IMR-90 (cell line): Measurements from ENCODE around the gene TFCP2. TPM values are rescaled to one million over a fixed set of nuclear protein-coding genes. Genes with fewer than 3 reads are reported as not detected.

Source experiments
- ATAC-seq: fragments of 200-7000 bp; cut with Tn5 transposase; 2 replicates; pipeline ENCODE4 v1.9.1; 2020; ENCODE audit warnings: low read depth, mild to moderate bottlenecking, moderate library complexity
- BruUV-seq: library from RNA; stranded (reverse); fragments of 400-500 nt; replicated peaks from 2 replicates; lab custom pipeline; 2021; lab: Mats Ljungman, UMichigan
- CTCF ChIA-PET: fragments of 300-600 bp; formaldehyde crosslinking; extraction: SDS; loops from one replicate; lab custom pipeline; 2021; ENCODE audit warnings: antibody characterized with exemption; lab: Yijun Ruan, JAX
- POLR2A ChIA-PET: fragments of 300-600 bp; sonication (Branson Sonifier 250); formaldehyde crosslinking; loops from one replicate; lab custom pipeline; 2022; ENCODE audit warnings: antibody characterized with exemption; ENCODE audit not compliant: unreplicated experiment; lab: Charles Lee
- DNase-seq: peaks from one replicate; pipeline ENCODE4 v3.0.0; 2013
- H2AFZ ChIP-seq: replicated peaks from 2 replicates; pipeline ENCODE3; 2013; ENCODE audit warnings: low read length, mild to moderate bottlenecking; ENCODE audit not compliant: poor library complexity
- H2AK5ac ChIP-seq: 2 replicates; pipeline ENCODE4 v1.6.1; 2013; ENCODE audit warnings: low read depth, low read length, inconsistent platforms
- H2AK9ac ChIP-seq: replicated peaks from 2 replicates; pipeline ENCODE3; 2013; ENCODE audit warnings: mild to moderate bottlenecking, low read depth, low read length, moderate library complexity; ENCODE audit not compliant: poor library complexity
- H2BK120ac ChIP-seq: 2 replicates; pipeline ENCODE4 v1.6.1; 2013; ENCODE audit warnings: low read depth, low read length, inconsistent platforms
- H2BK15ac ChIP-seq: 3 replicates; pipeline ENCODE4 v1.6.1; 2013; ENCODE audit warnings: low read depth, low read length, inconsistent platforms
- H2BK20ac ChIP-seq: 2 replicates; pipeline ENCODE4 v1.6.1; 2013; ENCODE audit warnings: low read depth, mild to moderate bottlenecking, inconsistent platforms, low read length, moderate library complexity
- H2BK5ac ChIP-seq: 2 replicates; pipeline ENCODE4 v1.6.1; 2013; ENCODE audit warnings: mild to moderate bottlenecking, low read depth, low read length, inconsistent platforms; ENCODE audit not compliant: poor library complexity, severe bottlenecking
- H3K14ac ChIP-seq: replicated peaks from 2 replicates; pipeline ENCODE4 v1.6.1; 2013; ENCODE audit warnings: low read depth, low read length, inconsistent platforms
- H3K18ac ChIP-seq: 2 replicates; pipeline ENCODE4 v1.6.1; 2013; ENCODE audit warnings: low read depth, low read length, control low read depth
- H3K23ac ChIP-seq: 2 replicates; pipeline ENCODE4 v1.6.1; 2013; ENCODE audit warnings: low read depth, low read length, inconsistent platforms
- H3K27ac ChIP-seq: 2 replicates; pipeline ENCODE4 v1.5.1; 2013; ENCODE audit warnings: mild to moderate bottlenecking, control low read depth, low read length; ENCODE audit not compliant: insufficient read depth
- H3K27me3 ChIP-seq: 2 replicates; pipeline ENCODE4 v1.6.1; 2013; ENCODE audit warnings: low read length; ENCODE audit not compliant: control insufficient read depth, insufficient read depth
- H3K36me3 ChIP-seq: 2 replicates; pipeline ENCODE4 v1.6.1; 2013; ENCODE audit warnings: low read length, mixed read lengths; ENCODE audit not compliant: control insufficient read depth, insufficient read depth
- H3K4ac ChIP-seq: 2 replicates; pipeline ENCODE4 v1.6.1; 2013; ENCODE audit warnings: low read depth, low read length, inconsistent platforms
- H3K4me1 ChIP-seq: 2 replicates; pipeline ENCODE4 v1.6.1; 2013; ENCODE audit warnings: low read length, mixed read lengths; ENCODE audit not compliant: control insufficient read depth, insufficient read depth
- H3K4me2 ChIP-seq: 2 replicates; pipeline ENCODE4 v1.6.1; 2013; ENCODE audit warnings: low read depth, mild to moderate bottlenecking, control low read depth, low read length, moderate library complexity
- H3K4me3 ChIP-seq: 2 replicates; pipeline ENCODE4 v1.5.1; 2013; ENCODE audit warnings: low read depth, mild to moderate bottlenecking, control low read depth, low read length, moderate library complexity; ENCODE audit not compliant: insufficient read depth
- H3K56ac ChIP-seq: 2 replicates; pipeline ENCODE4 v1.6.1; 2013; ENCODE audit warnings: low read length, inconsistent platforms; ENCODE audit not compliant: insufficient read depth; ENCODE audit errors: extremely low read depth
- H3K79me1 ChIP-seq, 2 experiments: 2 replicates each; pipeline ENCODE4 v1.6.1; 2013; ENCODE audit warnings: low read length in 2 of 2, inconsistent platforms in 1 of 2, low read depth in 1 of 2
- H3K9ac ChIP-seq: 2 replicates; pipeline ENCODE4 v1.6.1; 2013; ENCODE audit warnings: low read depth, low read length, control low read depth
- H3K9me1 ChIP-seq: 2 replicates; pipeline ENCODE4 v1.6.1; 2013; ENCODE audit warnings: low read length, inconsistent platforms; ENCODE audit not compliant: insufficient read depth
- H3K9me3 ChIP-seq: 2 replicates; pipeline ENCODE4 v1.6.1; 2013; ENCODE audit warnings: low read length; ENCODE audit not compliant: control insufficient read depth, insufficient read depth
- H4K20me1 ChIP-seq: 2 replicates; pipeline ENCODE4 v1.6.1; 2013; ENCODE audit warnings: low read length, inconsistent platforms; ENCODE audit not compliant: insufficient read depth
- H4K5ac ChIP-seq: 2 replicates; pipeline ENCODE4 v1.6.1; 2013; ENCODE audit warnings: mild to moderate bottlenecking, low read depth, low read length, control low read depth
- H4K8ac ChIP-seq, 2 experiments: 2 replicates each; pipeline ENCODE4 v1.6.1; 2013; ENCODE audit warnings: low read depth in 2 of 2, low read length in 2 of 2, control low read depth in 1 of 2, inconsistent platforms in 1 of 2
- H4K91ac ChIP-seq: 2 replicates; pipeline ENCODE4 v1.6.1; 2013; ENCODE audit warnings: low read depth, low read length, inconsistent platforms; ENCODE audit not compliant: insufficient read depth
- BHLHE40 ChIP-seq: fragments of 150-350 bp; IDR thresholded peaks from 2 replicates; pipeline ENCODE4 v1.6.1; 2016; ENCODE audit warnings: mild to moderate bottlenecking, low read depth, low read length
- CEBPB ChIP-seq: IDR thresholded peaks from 2 replicates; pipeline ENCODE4 v1.6.1; 2012; ENCODE audit warnings: low read depth, low read length, improper control_type of control experiment
- CHD1 ChIP-seq: IDR thresholded peaks from 2 replicates; pipeline ENCODE4 v1.6.1; 2012; ENCODE audit warnings: low read depth, low read length, improper control_type of control experiment
- CTCF ChIP-seq: conservative IDR thresholded peaks from 2 replicates; pipeline ENCODE4 v1.5.1; 2012; ENCODE audit warnings: mild to moderate bottlenecking, low read depth, low read length, improper control_type of control experiment
- ELK1 ChIP-seq: fragments of 150-350 bp; IDR thresholded peaks from 2 replicates; pipeline ENCODE4 v1.6.1; 2016; ENCODE audit warnings: low read depth, mild to moderate bottlenecking, low read length, moderate library complexity, borderline replicate concordance
- FOS ChIP-seq: fragments of 150-350 bp; IDR thresholded peaks from 2 replicates; pipeline ENCODE4 v1.6.1; 2016; ENCODE audit warnings: low read depth, low read length
- MAFK ChIP-seq: IDR thresholded peaks from 2 replicates; pipeline ENCODE4 v1.6.1; 2012; ENCODE audit warnings: low read depth, low read length, improper control_type of control experiment
- MAZ ChIP-seq: IDR thresholded peaks from 2 replicates; pipeline ENCODE4 v1.6.1; 2012; ENCODE audit warnings: low read depth, mild to moderate bottlenecking, low read length, improper control_type of control experiment, moderate library complexity, borderline replicate concordance
- NFE2L2 ChIP-seq: fragments of 150-350 bp; IDR thresholded peaks from 2 replicates; pipeline ENCODE4 v1.6.1; 2016; ENCODE audit warnings: low read depth, mild to moderate bottlenecking, low read length
- POLR2A ChIP-seq: IDR thresholded peaks from 2 replicates; pipeline ENCODE4 v1.6.1; 2012; ENCODE audit warnings: mild to moderate bottlenecking, low read depth, low read length
- RAD21 ChIP-seq: IDR thresholded peaks from 2 replicates; pipeline ENCODE4 v1.6.1; 2012; ENCODE audit warnings: low read length, improper control_type of control experiment
- RCOR1 ChIP-seq: IDR thresholded peaks from 2 replicates; pipeline ENCODE4 v1.6.1; 2012; ENCODE audit warnings: mild to moderate bottlenecking, low read length, improper control_type of control experiment; ENCODE audit not compliant: insufficient replicate concordance
- RFX5 ChIP-seq: IDR thresholded peaks from 2 replicates; pipeline ENCODE4 v1.8.0; 2012; ENCODE audit warnings: low read depth, mild to moderate bottlenecking, low read length, moderate library complexity
- WGBS, 2 experiments: methylation state at CpG; one replicate each; pipeline versions ENCODE4 v1.1.5 to v1.1.7; 2013; ENCODE audit warnings: missing lambda C conversion rate in 2 of 2; ENCODE audit not compliant: insufficient read length in 1 of 2; ENCODE audit errors: extremely low coverage in 2 of 2; 5-methylcytosine and 5-hydroxymethylcytosine counted together
- dilution Hi-C: fragments of 300-500 bp; cut with HindIII; formaldehyde crosslinking; loops from one replicate; pipeline ENCODE4 v1.14.3; 2018; ENCODE audit warnings: low sequenced_read_pairs; ENCODE audit not compliant: unreplicated experiment
- in situ Hi-C: fragments of 300-500 bp; cut with MboI; formaldehyde crosslinking; loops from 3 replicates; pipeline ENCODE4 v1.14.3; 2019; ENCODE audit warnings: low sequenced_read_pairs, inconsistent platforms, mixed read lengths
- intact Hi-C: fragments of 100-400 bp; cut with micrococcal nuclease; formaldehyde crosslinking; loops from 2 replicates; pipeline ENCODE4 v1.10.0; 2022
- polyA plus RNA-seq, 3 experiments: library from polyadenylated mRNA; depleted of rRNA; stranded (reverse); fragments of >200 nt; gene quantifications; 2 replicates each; pipeline ENCODE4 v1.2.3, GENCODE V29; 2012; ENCODE audit warnings: low replicate concordance in 1 of 3
- total RNA-seq: library from RNA; depleted of rRNA; stranded (reverse); fragments of >200 nt; gene quantifications from 2 replicates; pipeline ENCODE4 v1.2.3, GENCODE V29; 2012

TFCP2 gene
- total and polyA plus RNA-seq, 2 of the 4 experiments (the other 2 are of a cell fraction), result 10.0 to 15.4 TPM

- peak overlapping the region; percentile 82 for H3K9ac ChIP-seq
- no peaks in the 10 kb centered on the region for H4K20me1 ChIP-seq
- ChIA-PET CTCF (no interaction called here), POLR2A (no interaction called here)
- BruUV-seq, result no TSS peak
- H3K27ac ChIP-seq, result peak overlapping the region; percentile 75
- peak overlapping the region; percentile 82 for H3K56ac ChIP-seq
- H4K5ac ChIP-seq, result peak overlapping the region; percentile 26
- H3K9me1 ChIP-seq, result 0 out of 2 replicates have a peak, but pooled peaks cover 2% of the 10 kb centered on the region
- in situ Hi-C loops, result no loop called here
- intact Hi-C loops, result loop anchor here (2.0 kb wide), 1 partner anchor 284 kb away; the partner anchor contains the start of gene ATF1
- peak overlapping the region; percentile 76 for H3K4ac ChIP-seq
- H3K9me3 ChIP-seq, result no peaks in the 10 kb centered on the region
- H4K8ac ChIP-seq, result peak overlapping the region; percentile 87 to 93
- peak overlapping the region; percentile 86 for H3K14ac ChIP-seq
- H4K91ac ChIP-seq, result peak overlapping the region; percentile 57
- no peak overlapping the region; the same call in 1 of the 2 replicates for H2BK120ac ChIP-seq
- peak overlapping the region; percentile 97 for H3K4me2 ChIP-seq
- WGBS, 2 experiments, result 1% methylated on average over 6 of the region's 14 CpGs; no CpG with 5 or more reads in 1 of the 2 experiments
- peaks cover 17 to 20% of the 10 kb centered on the region in 2 experiments for H3K79me1 ChIP-seq
- dilution Hi-C loops, result no loop called here
- H3K27me3 ChIP-seq, result no peaks in the 10 kb centered on the region
- TF ChIP-seq RAD21 (no peak), MAZ (no peak), BHLHE40 (no peak), POLR2A (no peak), CHD1 (no peak), NFE2L2 (no peak), CEBPB (no peak), MAFK (no peak), RFX5 (no peak), CTCF (no peak), RCOR1 (no peak), FOS (no peak), ELK1 (no peak)
- DNase-seq (no peak), ATAC-seq (no peak)
- peaks cover 2% of the 10 kb centered on the region for H3K36me3 ChIP-seq
- H2AFZ ChIP-seq, result peak overlapping the region; percentile 99
- peak overlapping the region; percentile 82 for H2AK5ac ChIP-seq
- H3K4me1 ChIP-seq, result no peaks in the 10 kb centered on the region; the same call in 1 of the 2 replicates
- no peak overlapping the region for H2BK15ac ChIP-seq
- H3K18ac ChIP-seq, result no peak overlapping the region
- no peak overlapping the region for H2BK20ac ChIP-seq
- H2BK5ac ChIP-seq, result peak overlapping the region; percentile 2
- H3K23ac ChIP-seq, result peak overlapping the region; percentile 93
- peak overlapping the region; percentile 87 for H2AK9ac ChIP-seq
- peak overlapping the region; percentile 60 for H3K4me3 ChIP-seq
Measured at GRCh38 chr12:51048661-51049251, 124.2 kb downstream of the TFCP2 start.
